Epithelial cell of proximal tubule (primary cell): Measurements from ENCODE around the gene ANKMY2. TPM values are rescaled to one million over a fixed set of nuclear protein-coding genes. Genes with fewer than 3 reads are reported as not detected.

ENCODE experiments used
- DNase-seq: peaks from one replicate; pipeline ENCODE4 v3.0.0-alpha.2; 2011; ENCODE audit warnings: low read depth
- H3K4me3 ChIP-seq: 2 replicates; pipeline ENCODE4 v1.5.1; 2011; ENCODE audit warnings: low read depth, mild to moderate bottlenecking, low read length
- CTCF ChIP-seq: conservative IDR thresholded peaks from 2 replicates; pipeline ENCODE4 v1.5.1; 2012; ENCODE audit warnings: low read depth, mild to moderate bottlenecking, low read length
- total RNA-seq: library from RNA; depleted of rRNA; stranded (reverse); fragments of >200 nt; gene quantifications from 2 replicates; pipeline ENCODE4 v1.2.3, GENCODE V29; 2015

ANKMY2 gene
- total RNA-seq, 1 donor from 2014 or later, result 12.9 TPM

DNA sequence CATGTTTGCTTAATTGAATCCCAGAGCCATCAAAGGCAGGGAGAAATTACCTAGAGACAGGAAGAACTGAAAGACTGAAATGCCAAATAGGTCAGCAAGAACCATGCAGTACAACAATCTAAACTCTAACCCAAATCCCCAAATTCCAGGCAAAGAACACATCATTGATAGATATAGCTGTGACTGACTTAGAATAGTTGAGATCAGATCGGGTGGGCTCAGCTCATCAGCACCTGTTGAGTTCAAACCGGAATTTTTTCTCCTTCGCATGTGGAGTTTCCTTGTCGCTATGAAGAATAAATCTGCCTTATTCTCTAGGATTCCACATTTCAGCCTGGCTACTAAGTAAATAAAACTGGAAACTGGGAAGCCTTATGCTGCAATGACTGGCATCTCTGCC lies 1.4 kb downstream of the ANKMY2 start:
- H3K4me3 ChIP-seq, result peak overlapping the region; percentile 86
- TF ChIP-seq CTCF, result no peak
- no peak for DNase-seq

GRCh38 chr7:16638282-16639280 lies 7.0 kb downstream of the ANKMY2 start:
- TF ChIP-seq CTCF, result no peak
- DNase-seq, result no peak
- no peak overlapping the region for H3K4me3 ChIP-seq

DNA sequence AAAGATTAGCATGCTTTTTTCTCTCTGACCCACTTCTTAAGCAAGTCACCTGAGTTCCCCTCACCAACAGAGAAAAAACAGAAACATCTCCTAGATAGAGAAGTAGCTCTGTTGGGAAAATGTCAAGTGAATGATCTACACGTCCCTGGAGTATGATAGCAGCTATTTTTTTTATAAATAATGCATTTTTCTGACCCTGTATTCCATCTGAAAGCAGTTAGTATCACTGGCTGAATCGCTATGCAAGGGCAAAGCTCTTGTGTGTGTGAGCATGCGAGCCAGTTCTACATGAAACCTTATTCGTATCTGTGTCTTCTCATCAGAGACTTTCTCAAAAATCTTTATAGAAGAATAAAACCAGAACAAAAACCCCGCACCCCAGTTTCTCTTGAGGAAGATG lies 8.2 kb downstream of the ANKMY2 start:
- TF ChIP-seq CTCF, result no peak
- DNase-seq, result no peak
- H3K4me3 ChIP-seq, result no peak overlapping the region

GRCh38 chr7:16636555-16637101 lies 8.9 kb downstream of the ANKMY2 start:
- no peak overlapping the region for H3K4me3 ChIP-seq
- TF ChIP-seq CTCF, result no peak
- DNase-seq, result no peak

DNA sequence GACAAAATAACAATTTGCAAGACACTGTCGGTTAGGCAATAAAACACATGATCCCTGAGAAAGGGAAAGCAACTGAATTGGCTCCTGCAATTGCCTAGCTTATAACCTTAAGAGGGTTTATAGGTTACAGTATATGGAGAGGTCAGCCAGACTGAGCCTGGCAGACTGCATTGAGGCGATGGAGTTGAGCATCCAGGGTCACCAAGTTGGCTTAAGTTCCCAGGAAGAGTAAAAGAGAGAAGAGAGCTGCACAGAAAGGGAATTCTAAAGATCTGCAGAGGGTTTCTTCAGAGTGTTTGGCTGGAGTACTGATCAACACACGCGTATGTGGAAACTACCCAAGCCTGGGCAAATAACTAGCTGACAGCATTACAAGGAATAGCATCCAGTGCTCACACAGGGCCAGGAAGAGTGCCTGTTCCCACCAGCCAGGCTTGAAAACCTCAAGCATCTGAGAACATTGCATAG lies 11.2 kb downstream of the ANKMY2 start:
- no peak for TF ChIP-seq CTCF
- DNase-seq, result no peak

DNA sequence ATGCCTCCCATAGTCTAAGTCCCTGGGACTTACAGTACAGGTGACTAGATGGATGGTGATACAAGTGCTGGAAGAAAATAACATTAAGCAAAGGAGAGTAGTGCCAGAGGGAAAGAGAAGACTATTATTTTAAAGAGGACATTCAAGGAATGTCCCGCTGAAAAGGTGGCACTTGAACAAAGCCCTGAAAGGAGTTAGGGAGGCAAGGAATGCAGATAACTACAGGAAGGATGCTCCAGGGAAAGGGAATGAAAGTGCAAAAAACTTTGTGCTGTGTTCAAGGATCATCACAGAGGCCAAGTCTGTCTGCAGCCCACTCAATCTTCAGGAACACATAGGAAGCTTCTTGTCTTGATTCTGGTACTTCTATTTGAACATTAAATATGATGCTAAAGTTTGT lies 14.9 kb downstream of the ANKMY2 start:
- DNase-seq, result no peak
- no peak for TF ChIP-seq CTCF
- H3K4me3 ChIP-seq, result no peak overlapping the region

More for the DNA sequence above, 11.2 kb downstream of the ANKMY2 start:
- H3K4me3 ChIP-seq, result no peak overlapping the region
